ENCODE measurements around the gene SOCS1. TPM values are rescaled to one million over a fixed set of nuclear protein-coding genes. Genes with fewer than 3 reads are reported as not detected.

Gene SOCS1
- total and polyA plus RNA-seq, 4 donors: 1.8 to 10.9 (median 2.3) TPM

DNA sequence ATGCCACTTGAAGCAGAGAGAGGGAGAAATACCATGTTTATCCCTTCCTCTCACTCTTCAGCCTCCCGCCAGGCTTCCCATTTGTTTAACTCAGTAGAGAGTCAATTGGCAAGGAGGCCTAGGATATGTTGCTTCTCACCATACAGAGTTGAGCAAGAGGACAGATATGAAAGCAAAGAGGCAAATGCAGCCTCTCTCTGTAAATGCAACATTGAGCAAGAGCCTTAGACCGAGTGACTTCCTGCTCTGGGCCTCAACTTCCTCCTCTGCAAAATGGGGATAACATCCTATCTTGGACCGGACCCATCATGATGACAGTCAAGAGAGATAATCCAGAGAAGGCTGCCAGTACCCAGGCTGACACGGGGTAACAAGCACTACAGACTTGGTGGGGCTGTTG, 36.8 kb downstream of the SOCS1 start:
- H3K9ac ChIP-seq (ENCODE audit: low read depth in 1 of 2, low read length in 2 of 2): no peak overlapping the region
- H3K36me3 ChIP-seq (ENCODE audit: control insufficient read depth in 4 of 4, insufficient read depth in 3 of 4, low read depth in 1 of 4, low read length in 3 of 4): no peaks in the 10 kb centered on the region
- TF ChIP-seq, protein P1, sequence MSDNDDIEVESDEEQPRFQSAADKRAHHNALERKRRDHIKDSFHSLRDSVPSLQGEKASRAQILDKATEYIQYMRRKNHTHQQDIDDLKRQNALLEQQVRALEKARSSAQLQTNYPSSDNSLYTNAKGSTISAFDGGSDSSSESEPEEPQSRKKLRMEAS (IDR thresholded peaks at IDR 0.05): no peak
- no peak for TF ChIP-seq GABPA (IDR thresholded peaks at IDR 0.05 in 1 of 2, conservative IDR thresholded peaks at IDR 0.05 in 1 of 2)
- TF ChIP-seq, protein P2, sequence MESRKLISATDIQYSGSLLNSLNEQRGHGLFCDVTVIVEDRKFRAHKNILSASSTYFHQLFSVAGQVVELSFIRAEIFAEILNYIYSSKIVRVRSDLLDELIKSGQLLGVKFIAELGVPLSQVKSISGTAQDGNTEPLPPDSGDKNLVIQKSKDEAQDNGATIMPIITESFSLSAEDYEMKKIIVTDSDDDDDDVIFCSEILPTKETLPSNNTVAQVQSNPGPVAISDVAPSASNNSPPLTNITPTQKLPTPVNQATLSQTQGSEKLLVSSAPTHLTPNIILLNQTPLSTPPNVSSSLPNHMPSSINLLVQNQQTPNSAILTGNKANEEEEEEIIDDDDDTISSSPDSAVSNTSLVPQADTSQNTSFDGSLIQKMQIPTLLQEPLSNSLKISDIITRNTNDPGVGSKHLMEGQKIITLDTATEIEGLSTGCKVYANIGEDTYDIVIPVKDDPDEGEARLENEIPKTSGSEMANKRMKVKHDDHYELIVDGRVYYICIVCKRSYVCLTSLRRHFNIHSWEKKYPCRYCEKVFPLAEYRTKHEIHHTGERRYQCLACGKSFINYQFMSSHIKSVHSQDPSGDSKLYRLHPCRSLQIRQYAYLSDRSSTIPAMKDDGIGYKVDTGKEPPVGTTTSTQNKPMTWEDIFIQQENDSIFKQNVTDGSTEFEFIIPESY (IDR thresholded peaks at IDR 0.05): no peak
- TF ChIP-seq HNF4A (conservative IDR thresholded peaks at IDR 0.05): no peak
- no peak for TF ChIP-seq FOXA1 (IDR thresholded peaks at IDR 0.05)
- TF ChIP-seq JUND (IDR thresholded peaks at IDR 0.05): no peak
- TF ChIP-seq, protein P3, sequence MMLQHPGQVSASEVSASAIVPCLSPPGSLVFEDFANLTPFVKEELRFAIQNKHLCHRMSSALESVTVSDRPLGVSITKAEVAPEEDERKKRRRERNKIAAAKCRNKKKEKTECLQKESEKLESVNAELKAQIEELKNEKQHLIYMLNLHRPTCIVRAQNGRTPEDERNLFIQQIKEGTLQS (IDR thresholded peaks at IDR 0.05): no peak
- TF ChIP-seq, protein P4, sequence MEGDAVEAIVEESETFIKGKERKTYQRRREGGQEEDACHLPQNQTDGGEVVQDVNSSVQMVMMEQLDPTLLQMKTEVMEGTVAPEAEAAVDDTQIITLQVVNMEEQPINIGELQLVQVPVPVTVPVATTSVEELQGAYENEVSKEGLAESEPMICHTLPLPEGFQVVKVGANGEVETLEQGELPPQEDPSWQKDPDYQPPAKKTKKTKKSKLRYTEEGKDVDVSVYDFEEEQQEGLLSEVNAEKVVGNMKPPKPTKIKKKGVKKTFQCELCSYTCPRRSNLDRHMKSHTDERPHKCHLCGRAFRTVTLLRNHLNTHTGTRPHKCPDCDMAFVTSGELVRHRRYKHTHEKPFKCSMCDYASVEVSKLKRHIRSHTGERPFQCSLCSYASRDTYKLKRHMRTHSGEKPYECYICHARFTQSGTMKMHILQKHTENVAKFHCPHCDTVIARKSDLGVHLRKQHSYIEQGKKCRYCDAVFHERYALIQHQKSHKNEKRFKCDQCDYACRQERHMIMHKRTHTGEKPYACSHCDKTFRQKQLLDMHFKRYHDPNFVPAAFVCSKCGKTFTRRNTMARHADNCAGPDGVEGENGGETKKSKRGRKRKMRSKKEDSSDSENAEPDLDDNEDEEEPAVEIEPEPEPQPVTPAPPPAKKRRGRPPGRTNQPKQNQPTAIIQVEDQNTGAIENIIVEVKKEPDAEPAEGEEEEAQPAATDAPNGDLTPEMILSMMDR (IDR thresholded peaks at IDR 0.05; ENCODE audit: low read depth, low read length, missing input control): no peak
- no peak for TF ChIP-seq RAD21 (IDR thresholded peaks at IDR 0.05)
- no peak for TF ChIP-seq TAF1 (conservative IDR thresholded peaks at IDR 0.05)
- TF ChIP-seq, protein P5, sequence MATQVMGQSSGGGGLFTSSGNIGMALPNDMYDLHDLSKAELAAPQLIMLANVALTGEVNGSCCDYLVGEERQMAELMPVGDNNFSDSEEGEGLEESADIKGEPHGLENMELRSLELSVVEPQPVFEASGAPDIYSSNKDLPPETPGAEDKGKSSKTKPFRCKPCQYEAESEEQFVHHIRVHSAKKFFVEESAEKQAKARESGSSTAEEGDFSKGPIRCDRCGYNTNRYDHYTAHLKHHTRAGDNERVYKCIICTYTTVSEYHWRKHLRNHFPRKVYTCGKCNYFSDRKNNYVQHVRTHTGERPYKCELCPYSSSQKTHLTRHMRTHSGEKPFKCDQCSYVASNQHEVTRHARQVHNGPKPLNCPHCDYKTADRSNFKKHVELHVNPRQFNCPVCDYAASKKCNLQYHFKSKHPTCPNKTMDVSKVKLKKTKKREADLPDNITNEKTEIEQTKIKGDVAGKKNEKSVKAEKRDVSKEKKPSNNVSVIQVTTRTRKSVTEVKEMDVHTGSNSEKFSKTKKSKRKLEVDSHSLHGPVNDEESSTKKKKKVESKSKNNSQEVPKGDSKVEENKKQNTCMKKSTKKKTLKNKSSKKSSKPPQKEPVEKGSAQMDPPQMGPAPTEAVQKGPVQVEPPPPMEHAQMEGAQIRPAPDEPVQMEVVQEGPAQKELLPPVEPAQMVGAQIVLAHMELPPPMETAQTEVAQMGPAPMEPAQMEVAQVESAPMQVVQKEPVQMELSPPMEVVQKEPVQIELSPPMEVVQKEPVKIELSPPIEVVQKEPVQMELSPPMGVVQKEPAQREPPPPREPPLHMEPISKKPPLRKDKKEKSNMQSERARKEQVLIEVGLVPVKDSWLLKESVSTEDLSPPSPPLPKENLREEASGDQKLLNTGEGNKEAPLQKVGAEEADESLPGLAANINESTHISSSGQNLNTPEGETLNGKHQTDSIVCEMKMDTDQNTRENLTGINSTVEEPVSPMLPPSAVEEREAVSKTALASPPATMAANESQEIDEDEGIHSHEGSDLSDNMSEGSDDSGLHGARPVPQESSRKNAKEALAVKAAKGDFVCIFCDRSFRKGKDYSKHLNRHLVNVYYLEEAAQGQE (IDR thresholded peaks at IDR 0.05): no peak
- no peak for TF ChIP-seq HNF4G (IDR thresholded peaks at IDR 0.05)
- TF ChIP-seq FOXA2 (IDR thresholded peaks at IDR 0.05): no peak
- TF ChIP-seq SP1 (IDR thresholded peaks at IDR 0.05): no peak
- TF ChIP-seq YY1 (IDR thresholded peaks at IDR 0.05): no peak
- TF ChIP-seq RXRA (IDR thresholded peaks at IDR 0.05): no peak
- no peak for TF ChIP-seq EGR1 (IDR thresholded peaks at IDR 0.05; ENCODE audit: low read depth in 2 of 2)
- no peak for TF ChIP-seq NR2F2 (IDR thresholded peaks at IDR 0.05)
- H3K4me3 ChIP-seq (ENCODE audit: low read depth in 1 of 3, low read length in 3 of 3): no peak overlapping the region
- H3K27me3 ChIP-seq (ENCODE audit: control insufficient read depth in 4 of 4, insufficient read depth in 4 of 4, low read length in 3 of 4): no peaks in the 10 kb centered on the region
- no peak for DNase-seq (ENCODE audit: low spot score)
- H3K9me3 ChIP-seq (ENCODE audit: control insufficient read depth in 4 of 4, low read length in 3 of 4): peaks cover 4 to 15% (median 6%) of the 10 kb centered on the region in 4 donors
- no peaks in the 10 kb centered on the region for H3K4me1 ChIP-seq (ENCODE audit: control insufficient read depth in 4 of 4, insufficient read depth in 4 of 4, low read length in 3 of 4)
- WGBS: 82% methylated on average over 4 of the region's 4 CpGs
- no peak overlapping the region for H3K27ac ChIP-seq (ENCODE audit: low read depth in 1 of 2, low read length in 2 of 2)

Data from liver (tissue), 9 donors.